ENCODE measurements around the gene KRTAP2-3.
"Not testable (repeated sequence)": the region's sequence is repeated elsewhere in the genome, so short reads cannot be mapped to it uniquely, and the experiment has no call there.

The KRTAP2-3 gene

GRCh38 chr17:41052566-41052965 is 7.3 kb downstream of the KRTAP2-3 start:
- 0 out of 2 replicates have a peak, but pooled peaks cover 3% of the 10 kb centered on the region for H3K27me3 ChIP-seq (ENCODE audit: insufficient read depth, low read length)
- no peak overlapping the region for H3K9ac ChIP-seq (ENCODE audit: low read length)
- no peaks in the 10 kb centered on the region for H3F3A ChIP-seq (ENCODE audit: insufficient read depth, low read length)
- no peaks in the 10 kb centered on the region for H3K36me3 ChIP-seq (ENCODE audit: insufficient read depth, low read length)
- H3K9me3 ChIP-seq (ENCODE audit: low read length): 0 out of 2 replicates have a peak, but pooled peaks cover 2% of the 10 kb centered on the region
- H3K4me3 ChIP-seq (ENCODE audit: low read depth, low read length, poor library complexity, severe bottlenecking): no peak overlapping the region
- H3K4me1 ChIP-seq (ENCODE audit: insufficient read depth, low read length, severe bottlenecking): no peaks in the 10 kb centered on the region
- no peaks in the 10 kb centered on the region for H3K79me2 ChIP-seq (ENCODE audit: insufficient read depth, low read length)
- H3K27ac ChIP-seq (ENCODE audit: low read depth, low read length, poor library complexity, severe bottlenecking): no peak overlapping the region
- no peak overlapping the region for H3K4me2 ChIP-seq (ENCODE audit: low read length)
- no peaks in the 10 kb centered on the region for H3K9me2 ChIP-seq (ENCODE audit: low read depth, low read length)
- no peak overlapping the region for H2AFZ ChIP-seq (ENCODE audit: low read length)
- H4K20me1 ChIP-seq (ENCODE audit: insufficient read depth, low read length): no peaks in the 10 kb centered on the region
- TF ChIP-seq EZH2 (IDR thresholded peaks at IDR 0.05; ENCODE audit: borderline replicate concordance, low read length): no peak
- TF ChIP-seq CTCF (IDR thresholded peaks at IDR 0.05; ENCODE audit: low read length): no peak

- Histone ChIP-seq H3K9me2 (ENCODE audit: low read depth, low read length) (no peaks in the 10 kb centered on the region), H3F3A (ENCODE audit: insufficient read depth, low read length) (no peaks in the 10 kb centered on the region), H3K79me2 (ENCODE audit: insufficient read depth, low read length) (no peaks in the 10 kb centered on the region), H3K9ac (ENCODE audit: low read length) (no peak overlapping the region), H3K9me3 (ENCODE audit: low read length) (0 out of 2 replicates have a peak, but pooled peaks cover 2% of the 10 kb centered on the region), H3K4me3 (ENCODE audit: low read depth, low read length, poor library complexity, severe bottlenecking) (no peak overlapping the region), H4K20me1 (ENCODE audit: insufficient read depth, low read length) (no peaks in the 10 kb centered on the region), H3K27me3 (ENCODE audit: insufficient read depth, low read length) (no peaks in the 10 kb centered on the region), H2AFZ (ENCODE audit: low read length) (no peak overlapping the region), H3K36me3 (ENCODE audit: insufficient read depth, low read length) (no peaks in the 10 kb centered on the region), H3K4me2 (ENCODE audit: low read length) (no peak overlapping the region), H3K4me1 (ENCODE audit: insufficient read depth, low read length, severe bottlenecking) (no peaks in the 10 kb centered on the region), H3K27ac (ENCODE audit: low read depth, low read length, poor library complexity, severe bottlenecking) (no peak overlapping the region)
- TF ChIP-seq CTCF (IDR thresholded peaks at IDR 0.05; ENCODE audit: low read length) (no peak), EZH2 (IDR thresholded peaks at IDR 0.05; ENCODE audit: borderline replicate concordance, low read length) (no peak)
These were observed 10.8 kb downstream of the KRTAP2-3 start for GRCh38 chr17:41049110-41049509.

GRCh38 chr17:41048441-41048840 is 11.5 kb downstream of the KRTAP2-3 start:
- Histone ChIP-seq H4K20me1 (ENCODE audit: insufficient read depth, low read length) (no peaks in the 10 kb centered on the region), H3K9ac (ENCODE audit: low read length) (no peak overlapping the region), H3K27me3 (ENCODE audit: insufficient read depth, low read length) (no peaks in the 10 kb centered on the region), H3F3A (ENCODE audit: insufficient read depth, low read length) (no peaks in the 10 kb centered on the region), H3K4me1 (ENCODE audit: insufficient read depth, low read length, severe bottlenecking) (no peaks in the 10 kb centered on the region), H3K36me3 (ENCODE audit: insufficient read depth, low read length) (no peaks in the 10 kb centered on the region), H3K27ac (ENCODE audit: low read depth, low read length, poor library complexity, severe bottlenecking) (no peak overlapping the region), H3K79me2 (ENCODE audit: insufficient read depth, low read length) (no peaks in the 10 kb centered on the region), H3K4me2 (ENCODE audit: low read length) (no peak overlapping the region), H3K4me3 (ENCODE audit: low read depth, low read length, poor library complexity, severe bottlenecking) (no peak overlapping the region), H2AFZ (ENCODE audit: low read length) (no peak overlapping the region), H3K9me2 (ENCODE audit: low read depth, low read length) (no peaks in the 10 kb centered on the region), H3K9me3 (ENCODE audit: low read length) (0 out of 2 replicates have a peak, but pooled peaks cover 2% of the 10 kb centered on the region)
- TF ChIP-seq EZH2 (IDR thresholded peaks at IDR 0.05; ENCODE audit: borderline replicate concordance, low read length): no peak
- no peak for TF ChIP-seq CTCF (IDR thresholded peaks at IDR 0.05; ENCODE audit: low read length)

- not testable (repeated sequence) for H2AFZ ChIP-seq (ENCODE audit: low read length); H3K4me2 ChIP-seq (ENCODE audit: low read length); H4K20me1 ChIP-seq (ENCODE audit: insufficient read depth, low read length); H3K9me2 ChIP-seq (ENCODE audit: low read depth, low read length); H3K4me1 ChIP-seq (ENCODE audit: insufficient read depth, low read length, severe bottlenecking); H3K27ac ChIP-seq (ENCODE audit: low read depth, low read length, poor library complexity, severe bottlenecking); H3K9ac ChIP-seq (ENCODE audit: low read length); H3F3A ChIP-seq (ENCODE audit: insufficient read depth, low read length); H3K36me3 ChIP-seq (ENCODE audit: insufficient read depth, low read length); H3K79me2 ChIP-seq (ENCODE audit: insufficient read depth, low read length); H3K9me3 ChIP-seq (ENCODE audit: low read length); H3K27me3 ChIP-seq (ENCODE audit: insufficient read depth, low read length); H3K4me3 ChIP-seq (ENCODE audit: low read depth, low read length, poor library complexity, severe bottlenecking)
These were observed 13.0 kb downstream of the KRTAP2-3 start, which contains the start of gene KRTAP2-1 for GRCh38 chr17:41046735-41047465. Gene KRTAP2-1, minus strand, starts transcription at chr17:41047316. Its CDS starts 49 bp downstream, at chr17:41047267.
